Measurements from ENCODE around the gene EDEM2.
"Not testable (repeated sequence)": the region's sequence is repeated elsewhere in the genome, so short reads cannot be mapped to it uniquely, and the experiment has no call there.

DNA sequence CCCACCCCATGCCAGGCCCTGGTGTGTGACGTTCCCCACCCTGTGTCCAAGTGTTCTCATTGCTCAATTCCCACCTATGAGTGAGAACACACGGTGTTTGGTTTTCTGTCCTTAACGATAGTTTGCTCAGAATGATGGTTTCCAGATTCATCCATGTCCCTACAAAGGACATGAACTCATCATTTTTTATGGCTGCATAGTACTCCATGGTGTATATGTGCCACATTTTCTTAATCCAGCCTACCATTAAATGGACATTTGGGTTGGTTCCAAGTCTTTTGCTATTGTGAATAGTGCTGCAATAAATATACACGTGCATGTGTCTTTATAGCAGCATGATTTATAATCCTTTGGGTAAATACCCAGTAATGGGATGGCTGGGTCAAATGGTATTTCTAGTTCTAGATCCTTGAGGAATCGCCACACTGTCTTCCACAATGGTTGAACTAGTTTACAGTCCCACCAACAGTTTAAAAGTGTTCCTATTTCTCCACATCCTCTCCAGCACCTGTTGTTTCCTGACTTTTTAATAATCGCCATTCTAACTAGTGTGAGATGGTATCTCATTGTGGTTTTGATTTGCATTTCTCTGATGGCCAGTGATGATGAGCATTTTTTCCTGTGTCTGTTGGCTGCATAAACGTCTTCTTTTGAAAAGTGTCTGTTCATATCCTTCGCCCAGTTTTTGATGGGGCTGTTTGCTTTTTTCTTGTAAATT is 75.5 kb downstream of the EDEM2 start:
- TF ChIP-seq, protein P1, sequence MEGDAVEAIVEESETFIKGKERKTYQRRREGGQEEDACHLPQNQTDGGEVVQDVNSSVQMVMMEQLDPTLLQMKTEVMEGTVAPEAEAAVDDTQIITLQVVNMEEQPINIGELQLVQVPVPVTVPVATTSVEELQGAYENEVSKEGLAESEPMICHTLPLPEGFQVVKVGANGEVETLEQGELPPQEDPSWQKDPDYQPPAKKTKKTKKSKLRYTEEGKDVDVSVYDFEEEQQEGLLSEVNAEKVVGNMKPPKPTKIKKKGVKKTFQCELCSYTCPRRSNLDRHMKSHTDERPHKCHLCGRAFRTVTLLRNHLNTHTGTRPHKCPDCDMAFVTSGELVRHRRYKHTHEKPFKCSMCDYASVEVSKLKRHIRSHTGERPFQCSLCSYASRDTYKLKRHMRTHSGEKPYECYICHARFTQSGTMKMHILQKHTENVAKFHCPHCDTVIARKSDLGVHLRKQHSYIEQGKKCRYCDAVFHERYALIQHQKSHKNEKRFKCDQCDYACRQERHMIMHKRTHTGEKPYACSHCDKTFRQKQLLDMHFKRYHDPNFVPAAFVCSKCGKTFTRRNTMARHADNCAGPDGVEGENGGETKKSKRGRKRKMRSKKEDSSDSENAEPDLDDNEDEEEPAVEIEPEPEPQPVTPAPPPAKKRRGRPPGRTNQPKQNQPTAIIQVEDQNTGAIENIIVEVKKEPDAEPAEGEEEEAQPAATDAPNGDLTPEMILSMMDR (conservative IDR thresholded peaks at IDR 0.05), result not testable (repeated sequence)
- TF ChIP-seq ZFX (IDR thresholded peaks at IDR 0.05), result not testable (repeated sequence)
